HG03558 (cell line): ENCODE measurements around the gene FSIP2.

Source experiments
- ATAC-seq: cut with Tn5 transposase; IDR thresholded peaks from one replicate; pipeline ENCODE4 v1.9.1; 2021; ENCODE audit warnings: moderate number of reproducible peaks; ENCODE audit not compliant: unreplicated experiment; ENCODE audit errors: extremely low read depth

The FSIP2 gene, protein sequence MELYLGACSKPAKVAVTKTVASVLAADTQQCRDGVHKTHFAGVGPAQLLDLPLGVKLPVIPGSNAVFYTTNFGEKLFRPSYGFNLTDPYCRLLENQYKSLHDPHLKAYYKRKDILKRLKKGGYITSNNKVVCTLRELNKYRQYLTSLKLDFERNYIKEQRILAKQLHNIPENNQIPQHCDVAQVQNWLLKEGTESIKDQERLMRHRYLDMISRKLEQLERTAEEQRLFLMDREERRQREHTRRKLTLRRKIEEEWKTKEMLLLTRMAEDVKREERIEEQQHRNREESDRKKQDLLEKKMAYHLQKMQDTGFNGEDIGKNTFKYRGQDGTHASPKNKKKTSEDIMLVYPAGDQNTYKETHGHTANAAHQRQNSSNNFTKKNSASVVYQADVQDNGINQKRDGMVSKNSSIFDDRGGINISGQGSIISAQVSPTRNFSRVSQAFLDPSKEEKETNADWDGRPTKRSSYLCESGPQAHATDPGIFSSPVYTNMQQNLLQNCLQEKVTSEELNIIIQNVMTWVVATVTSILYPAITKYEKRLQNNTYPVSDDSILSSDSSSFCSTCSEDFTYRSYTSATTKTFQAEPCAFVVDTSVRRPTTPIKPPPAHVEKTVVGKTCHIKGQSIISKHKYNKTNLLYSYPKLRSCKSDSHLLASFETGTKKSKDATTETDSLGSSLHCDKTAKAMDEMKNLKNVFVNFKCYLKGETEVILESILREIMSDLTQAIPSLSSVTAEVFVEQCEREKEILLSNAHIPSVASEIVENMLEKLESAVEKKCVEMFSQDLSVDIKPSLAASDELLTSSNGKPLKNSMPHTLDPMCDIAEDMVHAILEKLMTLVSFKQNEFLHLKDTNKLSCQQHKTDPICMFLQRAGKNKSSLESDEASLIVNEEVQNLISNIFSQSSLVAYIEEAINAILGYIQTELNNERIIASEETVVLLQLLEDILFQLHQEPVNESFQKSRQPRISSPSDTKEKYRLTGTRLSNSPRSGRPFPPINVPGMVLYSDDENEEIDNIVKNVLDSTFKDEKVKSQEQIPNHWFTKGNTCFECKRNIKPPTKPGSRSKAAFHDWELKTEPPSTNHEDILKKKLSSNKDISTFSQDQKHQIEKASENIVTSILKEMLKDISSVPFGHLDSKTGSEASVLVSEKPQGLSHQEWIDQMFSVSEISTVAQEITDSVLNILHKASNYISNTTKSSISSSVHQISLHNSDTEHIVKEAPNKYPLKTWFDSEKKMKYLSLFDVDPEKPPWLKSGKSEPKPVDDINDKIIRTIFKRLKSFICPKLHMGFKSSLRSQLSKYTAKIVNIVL (N-terminal part only)

DNA sequence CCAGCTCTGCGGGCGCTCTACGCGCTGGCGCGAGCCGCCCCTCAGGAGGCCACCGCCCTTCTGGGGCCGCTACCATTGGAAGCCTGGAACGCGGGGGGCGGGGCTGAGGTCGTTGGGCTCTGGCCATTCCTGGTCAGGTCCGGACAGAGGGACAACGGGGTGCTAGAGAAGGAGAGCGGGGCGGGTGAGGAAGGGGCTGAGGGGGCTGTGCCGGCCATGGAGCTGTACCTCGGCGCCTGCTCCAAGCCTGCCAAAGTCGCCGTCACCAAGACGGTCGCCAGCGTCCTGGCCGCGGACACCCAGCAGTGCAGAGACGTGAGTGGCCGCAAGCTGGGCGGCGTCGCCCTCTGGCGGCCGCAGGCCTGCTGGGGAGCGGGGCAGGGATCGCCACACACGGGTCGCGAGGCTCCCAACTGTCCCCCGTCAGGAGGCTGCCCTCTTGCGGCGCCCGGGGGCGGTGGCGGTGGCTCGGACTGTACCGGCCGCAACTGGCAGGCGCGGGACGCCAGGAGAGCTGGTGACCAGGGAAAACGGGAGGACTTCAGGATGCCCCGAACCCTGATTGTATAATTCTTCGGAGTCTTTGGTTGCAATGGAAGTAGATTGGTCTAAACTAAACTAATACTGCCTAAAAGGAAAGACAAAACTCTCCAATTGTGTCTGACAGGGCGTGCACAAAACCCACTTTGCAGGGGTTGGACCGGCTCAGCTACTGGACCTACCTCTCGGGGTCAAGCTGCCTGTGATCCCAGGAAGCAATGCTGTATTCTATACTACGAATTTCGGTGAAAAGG lies at the start of gene FSIP2:
Gene FSIP2, plus strand, starts transcription at position 126 of the 794 bp plus-strand sequence. Its CDS starts 91 bp downstream, at position 217.
- ATAC-seq, result peak; percentile 93

DNA sequence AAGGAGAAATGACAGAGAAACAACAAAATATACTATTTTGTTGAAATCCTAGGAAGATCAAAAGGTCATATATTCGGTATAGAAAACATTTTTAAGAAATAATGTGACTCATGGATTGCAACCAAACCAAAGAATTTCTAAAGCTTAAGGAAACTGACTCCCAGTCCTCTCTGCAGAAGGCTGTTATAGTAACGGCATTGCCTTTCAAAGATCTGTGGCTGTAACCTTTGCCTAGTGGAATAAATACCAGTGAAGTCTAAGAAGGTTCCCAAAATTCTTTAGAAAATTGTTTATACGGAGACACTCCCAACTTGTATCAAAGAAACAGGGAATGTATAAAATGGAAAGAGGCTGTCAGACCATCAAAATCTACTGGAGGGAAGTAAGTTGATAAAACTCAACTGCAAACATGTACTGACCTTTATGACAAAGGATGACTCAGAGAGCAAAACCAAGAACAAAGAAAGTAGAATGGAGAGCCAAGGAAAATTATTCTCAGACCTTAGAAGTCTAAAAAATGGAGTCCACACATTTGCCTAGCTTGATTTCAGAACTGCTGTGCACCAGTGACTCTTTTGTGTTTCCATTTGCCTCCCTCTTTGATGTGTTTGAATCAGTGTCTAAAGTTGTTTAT lies 48.6 kb upstream of the FSIP2 start:
- ATAC-seq, result no peak

DNA sequence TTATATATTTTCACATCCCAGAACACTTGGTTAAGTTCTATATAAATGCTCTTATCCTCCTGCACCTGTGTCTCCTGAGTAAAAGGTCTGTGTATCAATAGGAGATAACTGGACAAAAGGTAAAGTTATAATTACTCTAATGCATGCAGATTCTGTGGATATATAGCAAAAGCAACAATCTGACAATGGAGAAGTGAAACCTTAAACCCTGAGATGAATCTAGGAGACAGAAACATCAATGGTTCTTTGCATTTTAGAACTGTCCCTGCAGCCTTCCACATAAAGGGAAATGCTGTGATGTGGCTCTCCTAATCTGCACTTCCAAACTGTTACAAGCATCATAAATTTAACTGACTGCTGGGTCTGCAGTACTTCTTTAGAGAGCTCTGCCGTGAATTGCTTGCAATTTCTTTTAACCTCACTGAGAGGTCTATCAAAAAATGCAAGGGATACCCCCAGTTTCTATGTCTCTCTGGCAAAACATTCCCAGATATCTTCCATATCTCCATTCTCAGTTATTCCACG lies 42.8 kb upstream of the FSIP2 start:
- ATAC-seq, result no peak

DNA sequence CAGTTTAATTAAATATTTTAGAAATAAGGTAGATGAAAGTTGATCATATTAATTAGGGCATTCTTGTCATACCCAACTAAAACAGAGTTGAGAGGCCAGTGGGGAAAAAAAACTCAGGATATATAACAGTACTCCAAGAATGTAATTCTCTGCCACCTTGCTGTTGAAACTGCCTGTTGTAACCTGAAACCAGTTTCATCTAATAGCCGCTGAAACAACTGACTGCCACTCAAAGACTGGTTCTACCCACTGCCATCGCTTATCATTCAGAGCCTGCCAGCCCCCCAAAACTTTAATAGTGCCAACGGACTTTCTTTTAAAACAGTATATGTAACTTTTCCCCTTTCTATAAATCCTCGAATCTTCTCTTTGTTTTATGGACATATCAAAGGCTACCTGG lies 37.7 kb upstream of the FSIP2 start:
- ATAC-seq, result no peak

DNA sequence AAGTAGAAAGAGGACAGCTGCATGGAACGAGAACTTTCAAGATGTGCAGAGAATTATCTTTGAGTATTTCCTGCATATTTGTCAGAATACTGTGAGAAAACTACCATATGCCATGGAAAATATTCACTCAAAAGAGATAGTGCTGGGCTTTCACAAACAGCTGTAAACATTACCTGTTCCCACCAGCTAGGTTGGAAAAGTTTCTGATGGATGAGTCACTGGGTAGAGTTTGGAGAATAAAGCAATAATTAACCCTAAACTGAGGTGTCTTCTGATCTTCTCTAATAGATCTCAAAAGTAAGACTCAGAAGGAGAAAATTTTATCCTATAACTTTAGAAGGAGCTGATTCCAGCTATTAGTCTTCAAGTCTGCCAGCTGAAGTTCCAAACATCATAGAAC lies 3.9 kb upstream of the FSIP2 start:
- no peak for ATAC-seq

DNA sequence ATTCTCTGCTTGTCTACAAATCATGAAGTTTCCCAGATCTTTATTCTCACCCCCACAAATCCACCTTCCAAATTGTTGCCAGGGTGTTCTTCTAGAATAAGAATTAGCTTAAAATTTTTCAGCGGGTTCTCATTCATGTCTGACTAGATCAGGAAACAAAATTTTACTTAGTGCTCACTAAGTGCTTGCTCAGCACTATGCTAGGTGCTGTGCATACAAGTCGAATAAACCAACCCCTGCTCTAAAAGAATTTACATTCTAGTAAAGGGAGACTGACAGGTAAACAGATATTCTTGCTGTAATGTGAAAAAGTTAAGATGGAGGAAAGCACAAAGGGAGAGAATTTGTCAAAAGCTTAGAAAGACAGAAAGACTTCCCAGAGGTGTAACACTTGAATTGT lies 2.4 kb upstream of the FSIP2 start:
- no peak for ATAC-seq

DNA sequence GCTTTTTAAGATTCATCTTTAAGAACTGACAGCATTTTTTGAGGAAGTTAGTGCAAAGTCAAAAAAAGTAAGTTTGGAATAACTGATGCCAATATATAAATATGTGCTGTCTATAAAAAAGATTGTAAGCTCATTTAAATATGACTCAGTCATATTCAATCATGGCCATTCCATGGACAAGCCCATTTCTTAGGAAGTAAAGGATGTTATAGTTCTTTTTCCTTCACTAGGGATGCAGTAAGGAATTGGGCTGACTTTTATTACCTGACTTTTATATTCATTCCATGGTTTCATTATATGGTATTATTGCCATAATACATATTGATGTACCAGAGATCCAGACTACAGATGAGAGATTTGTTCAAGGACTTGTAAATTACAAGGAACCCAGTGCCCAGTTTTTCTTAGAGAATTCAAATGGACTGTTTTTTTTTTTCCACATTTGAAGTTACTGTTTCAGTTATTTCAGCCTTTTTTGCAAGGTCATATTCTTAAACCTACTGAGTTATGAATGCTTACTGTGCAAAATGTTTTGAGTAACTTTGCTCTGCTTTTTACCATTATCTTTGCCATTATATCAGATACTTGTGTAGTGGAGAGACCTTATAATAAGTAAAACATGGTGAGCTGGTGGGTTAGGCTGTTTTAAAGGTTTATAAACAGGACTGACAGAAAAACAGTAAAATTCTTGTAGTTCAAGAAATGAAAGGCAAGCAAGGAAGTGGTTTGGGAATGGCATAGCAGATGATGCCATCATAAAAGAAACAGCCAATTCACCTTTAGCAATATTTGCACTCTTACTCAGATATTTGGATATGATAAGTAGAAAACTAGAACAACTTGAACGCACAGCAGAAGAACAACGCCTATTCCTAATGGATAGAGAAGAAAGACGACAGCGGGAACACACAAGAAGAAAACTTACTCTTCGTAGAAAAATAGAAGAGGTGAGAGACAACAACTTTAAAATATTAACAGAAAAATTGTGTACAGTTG lies 7.6 kb downstream of the FSIP2 start:
- ATAC-seq, result no peak

DNA sequence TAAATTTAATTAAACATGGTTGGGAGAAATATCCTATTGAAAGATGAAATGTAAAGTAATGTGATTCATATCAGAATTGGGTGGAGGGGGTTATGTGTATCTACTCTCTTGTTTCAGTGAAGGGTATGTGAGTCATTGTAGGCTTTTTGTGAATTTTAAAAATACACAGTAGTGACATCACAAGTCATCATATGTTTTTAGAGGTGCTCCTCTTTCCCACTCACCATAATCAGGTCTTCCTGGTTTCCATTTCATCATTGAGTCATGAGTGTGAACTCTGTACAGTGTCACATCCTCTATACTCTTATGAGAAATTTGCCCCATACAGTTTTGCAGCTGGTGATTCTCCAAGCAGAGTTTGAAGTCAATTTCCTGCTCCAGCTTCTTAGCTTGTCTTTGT lies 18.8 kb downstream of the FSIP2 start:
- ATAC-seq, result no peak

DNA sequence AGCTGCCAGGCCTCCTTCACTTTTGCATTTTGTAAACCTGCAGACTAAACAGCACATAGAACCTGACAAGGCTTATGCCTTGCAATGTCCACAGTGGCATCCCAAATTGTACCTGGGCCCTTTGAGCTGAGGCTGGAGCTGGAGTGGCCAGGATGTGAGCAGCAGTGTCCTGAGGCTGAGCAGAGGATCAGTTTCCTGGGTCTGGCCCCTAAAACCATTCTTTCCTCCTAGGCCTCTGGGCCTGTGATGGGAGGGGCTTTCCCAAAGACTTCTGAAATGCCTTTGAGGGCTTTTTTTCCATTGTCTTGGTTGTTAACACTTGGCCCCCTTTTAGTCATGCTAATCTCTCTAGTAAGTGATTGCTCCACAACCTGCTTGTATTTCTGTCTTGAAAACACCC lies 32.8 kb downstream of the FSIP2 start:
- no peak for ATAC-seq

DNA sequence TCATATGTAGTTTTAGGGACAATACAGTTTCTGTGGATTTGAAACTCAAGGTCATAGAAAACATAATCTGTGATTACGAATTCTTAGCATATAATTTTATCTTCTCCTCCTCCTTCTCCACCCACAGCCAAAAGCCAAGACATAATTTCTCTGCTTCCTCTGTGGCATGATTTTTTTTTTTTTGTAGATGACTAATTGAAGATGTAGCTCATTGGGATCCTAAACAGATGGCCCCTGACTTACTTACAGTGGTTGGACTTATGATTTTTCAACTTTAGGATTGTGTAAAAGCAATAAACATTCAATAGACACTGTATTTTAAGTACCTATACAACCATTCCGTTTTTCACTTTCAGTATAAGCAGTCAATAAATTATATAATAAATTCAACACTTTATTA lies 42.3 kb downstream of the FSIP2 start:
- ATAC-seq, result no peak

DNA sequence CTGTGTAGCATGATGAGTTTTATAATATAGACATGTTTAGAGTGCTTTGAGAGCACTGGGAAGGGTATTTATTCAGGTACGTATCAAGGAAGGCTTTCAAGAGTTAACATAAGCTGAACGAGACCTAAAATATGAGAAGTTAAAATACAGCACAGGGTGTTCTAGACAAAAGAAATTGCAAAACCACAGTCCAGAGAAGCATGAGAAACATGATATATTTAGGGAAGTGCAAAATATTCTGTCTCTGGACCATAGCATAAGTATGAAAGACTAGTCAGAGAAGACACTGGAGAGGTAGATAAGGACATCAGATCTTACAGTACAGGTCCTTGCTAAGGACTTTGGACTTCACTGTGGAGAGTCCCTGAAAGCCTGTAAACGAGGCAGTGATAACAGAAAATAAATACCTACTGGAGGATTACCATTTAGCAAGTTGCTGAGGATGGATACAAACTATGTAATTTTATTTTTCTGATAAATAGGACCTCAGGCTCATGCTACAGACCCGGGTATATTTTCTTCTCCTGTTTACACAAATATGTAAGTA lies 43.7 kb downstream of the FSIP2 start:
- ATAC-seq, result no peak

DNA sequence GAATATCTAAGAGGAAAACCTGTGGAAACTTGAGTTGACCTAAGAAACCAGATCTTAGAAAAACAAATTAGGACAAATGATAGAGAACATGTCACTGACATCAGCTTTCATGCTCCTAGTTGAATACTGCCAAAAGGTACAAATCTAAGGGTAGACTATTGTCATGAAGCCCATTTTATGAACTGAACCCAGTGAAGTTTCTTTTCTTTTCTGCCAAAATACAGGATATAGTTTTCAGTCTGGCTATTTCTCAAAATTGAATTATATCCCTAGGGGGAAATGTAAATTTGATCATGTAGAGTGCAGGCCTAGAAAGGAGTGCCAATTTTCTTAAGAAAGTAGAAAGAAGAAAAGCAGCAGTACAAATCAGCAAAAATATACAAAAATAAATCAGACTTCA lies 46.6 kb downstream of the FSIP2 start:
- no peak for ATAC-seq

DNA sequence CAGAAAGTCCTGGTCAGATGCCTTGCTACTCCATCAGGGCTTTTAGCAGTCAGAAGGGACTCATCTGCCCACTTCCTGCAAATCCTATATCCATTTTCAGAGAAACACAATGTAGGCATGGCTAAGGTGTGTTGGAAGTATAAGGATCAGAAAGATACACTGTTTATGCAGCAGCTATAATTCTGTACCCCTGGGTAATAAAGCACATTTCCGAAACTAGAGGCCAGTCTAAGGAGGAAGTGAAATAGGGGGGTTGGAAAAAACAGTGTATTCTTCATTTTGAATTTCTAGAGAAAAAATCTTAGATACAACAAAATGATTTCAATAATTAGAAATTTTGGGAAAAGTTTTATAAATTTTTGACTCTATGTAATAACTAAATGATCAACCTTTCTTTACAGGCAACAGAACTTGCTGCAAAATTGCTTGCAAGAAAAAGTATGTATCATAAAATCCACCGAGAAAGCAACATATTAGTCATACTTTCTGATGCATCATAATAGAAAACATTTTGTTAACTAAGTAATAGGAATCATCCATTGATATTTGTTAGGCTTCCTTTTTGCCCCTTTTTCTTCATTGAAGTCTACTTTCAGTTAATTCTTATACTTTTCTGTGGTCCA lies 47.4 kb downstream of the FSIP2 start:
- peak; percentile 66 for ATAC-seq

DNA sequence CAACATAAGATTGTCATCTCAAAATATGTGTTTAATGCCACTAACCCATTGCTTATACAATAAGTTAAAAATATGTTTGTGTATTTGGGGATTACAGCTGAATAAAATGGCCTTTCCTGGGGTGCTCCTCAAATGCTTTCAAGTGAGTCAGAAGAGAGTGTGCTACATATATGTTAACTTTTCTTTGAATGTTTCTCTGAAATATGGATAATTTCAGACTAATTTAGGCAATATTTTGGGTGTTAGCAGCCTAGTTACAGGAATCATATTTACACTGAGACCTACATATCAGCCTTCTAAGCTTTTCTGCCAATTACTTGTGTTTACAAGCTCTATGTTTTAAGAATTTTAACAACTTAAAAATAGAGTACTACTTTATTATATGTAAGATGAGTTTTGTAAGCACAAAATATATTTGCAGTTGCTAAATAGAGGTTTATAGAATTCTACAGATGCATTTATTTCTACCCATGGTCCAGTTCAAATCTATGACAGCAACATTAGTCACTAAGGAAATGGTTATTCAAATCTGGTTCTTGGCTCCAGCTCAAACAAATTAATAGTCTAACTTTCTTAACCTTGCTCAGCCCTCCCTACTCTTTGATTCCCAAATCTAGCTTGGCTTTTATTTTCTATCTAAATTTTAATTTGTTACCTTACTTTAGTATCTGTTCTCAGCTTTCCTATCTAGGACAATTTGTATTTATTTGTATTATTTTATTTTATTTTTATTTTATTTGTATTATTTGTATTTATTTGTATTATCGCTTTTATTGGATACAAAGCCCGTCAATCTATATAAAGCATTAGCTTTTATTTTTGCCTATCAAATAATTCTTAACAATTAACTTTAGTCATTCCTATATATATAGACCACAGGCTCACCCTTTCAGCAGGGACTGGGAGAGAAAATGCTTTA lies 48.9 kb downstream of the FSIP2 start:
- ATAC-seq, result no peak

DNA sequence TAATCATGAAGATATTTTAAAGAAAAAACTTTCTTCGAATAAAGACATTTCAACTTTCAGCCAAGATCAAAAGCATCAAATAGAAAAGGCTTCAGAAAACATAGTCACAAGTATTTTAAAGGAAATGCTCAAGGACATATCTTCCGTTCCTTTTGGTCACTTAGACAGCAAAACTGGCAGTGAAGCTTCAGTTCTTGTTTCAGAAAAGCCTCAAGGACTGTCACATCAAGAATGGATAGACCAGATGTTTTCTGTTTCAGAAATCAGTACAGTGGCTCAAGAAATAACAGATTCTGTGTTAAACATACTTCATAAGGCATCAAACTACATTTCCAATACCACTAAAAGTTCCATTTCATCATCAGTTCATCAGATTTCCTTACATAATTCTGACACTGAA lies 51.8 kb downstream of the FSIP2 start:
- ATAC-seq, result no peak
